Right atrium auricular region (tissue), 2 donors: ENCODE measurements around the gene TEX22. TPM values are rescaled to one million over a fixed set of nuclear protein-coding genes. Genes with fewer than 3 reads are reported as not detected.

Source experiments
- DNase-seq: peaks from one replicate; pipeline ENCODE4 v3.0.0-alpha.2; 2019; ENCODE audit warnings: low spot score
- H3K27ac ChIP-seq, 2 donors: fragments of 200-600 bp; sonication (generic); 1 replicate in 1 of 2; 2 replicates in 1 of 2; pipeline ENCODE4 v1.5.1; 2016 to 2019
- H3K27me3 ChIP-seq, 2 donors: fragments of 200-600 bp; sonication (generic); one replicate each; pipeline versions ENCODE4 v1.5.1 to v1.6.0; 2017 to 2019
- H3K36me3 ChIP-seq: fragments of 200-600 bp; sonication (generic); one replicate; pipeline ENCODE4 v1.5.1; 2016
- H3K4me1 ChIP-seq, 2 donors: fragments of 200-600 bp; sonication (generic); one replicate each; pipeline versions ENCODE4 v1.5.1 to v1.6.0; 2017 to 2019
- H3K4me3 ChIP-seq, 2 donors: fragments of 200-600 bp; sonication (generic); 1 replicate in 1 of 2; 2 replicates in 1 of 2; pipeline ENCODE4 v1.5.1; 2017 to 2019; ENCODE audit warnings: mild to moderate bottlenecking in 1 of 2, moderate library complexity in 1 of 2
- H3K9me3 ChIP-seq, 2 donors: fragments of 200-600 bp; sonication (generic); one replicate each; pipeline ENCODE4 v1.5.1; 2019
- total RNA-seq, 2 donors: library from RNA; depleted of rRNA; stranded (reverse); fragments of >200 nt; gene quantifications; one replicate each; pipeline ENCODE4 v1.1.0, GENCODE V29; 2016
- TF ChIP-seq, protein P1 (sequence below), 2 donors: fragments of 200-600 bp; sonication (generic); IDR thresholded peaks; one replicate each; pipeline ENCODE4 v1.5.1; 2019; ENCODE audit warnings: antibody characterized with exemption in 2 of 2

Gene TEX22
- total RNA-seq, 2 donors from 2014 or later: 0.16 TPM; not detected in 1

GRCh38 chr14:105455766-105456660 is 57.7 kb downstream of the TEX22 start:
- Histone ChIP-seq H3K36me3 (peaks cover 52% of the 10 kb centered on the region), H3K4me1 (no peaks in the 10 kb centered on the region), H3K27ac (no peak overlapping the region), H3K27me3 (no peaks in the 10 kb centered on the region), H3K9me3 (no peaks in the 10 kb centered on the region), H3K4me3 (no peak overlapping the region)
- TF ChIP-seq, protein P1, sequence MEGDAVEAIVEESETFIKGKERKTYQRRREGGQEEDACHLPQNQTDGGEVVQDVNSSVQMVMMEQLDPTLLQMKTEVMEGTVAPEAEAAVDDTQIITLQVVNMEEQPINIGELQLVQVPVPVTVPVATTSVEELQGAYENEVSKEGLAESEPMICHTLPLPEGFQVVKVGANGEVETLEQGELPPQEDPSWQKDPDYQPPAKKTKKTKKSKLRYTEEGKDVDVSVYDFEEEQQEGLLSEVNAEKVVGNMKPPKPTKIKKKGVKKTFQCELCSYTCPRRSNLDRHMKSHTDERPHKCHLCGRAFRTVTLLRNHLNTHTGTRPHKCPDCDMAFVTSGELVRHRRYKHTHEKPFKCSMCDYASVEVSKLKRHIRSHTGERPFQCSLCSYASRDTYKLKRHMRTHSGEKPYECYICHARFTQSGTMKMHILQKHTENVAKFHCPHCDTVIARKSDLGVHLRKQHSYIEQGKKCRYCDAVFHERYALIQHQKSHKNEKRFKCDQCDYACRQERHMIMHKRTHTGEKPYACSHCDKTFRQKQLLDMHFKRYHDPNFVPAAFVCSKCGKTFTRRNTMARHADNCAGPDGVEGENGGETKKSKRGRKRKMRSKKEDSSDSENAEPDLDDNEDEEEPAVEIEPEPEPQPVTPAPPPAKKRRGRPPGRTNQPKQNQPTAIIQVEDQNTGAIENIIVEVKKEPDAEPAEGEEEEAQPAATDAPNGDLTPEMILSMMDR (IDR thresholded peaks at IDR 0.05): no peak
- no peak for DNase-seq

- no peaks in the 10 kb centered on the region for H3K4me1 ChIP-seq
- no peaks in the 10 kb centered on the region for H3K27me3 ChIP-seq
- no peak overlapping the region for H3K27ac ChIP-seq
- no peak overlapping the region for H3K4me3 ChIP-seq
- H3K36me3 ChIP-seq: peaks cover 60% of the 10 kb centered on the region
- TF ChIP-seq, protein P1 (IDR thresholded peaks at IDR 0.05): no peak
- no peak for DNase-seq
- no peaks in the 10 kb centered on the region for H3K9me3 ChIP-seq
These were observed 58.6 kb downstream of the TEX22 start for GRCh38 chr14:105456736-105457617.

DNA sequence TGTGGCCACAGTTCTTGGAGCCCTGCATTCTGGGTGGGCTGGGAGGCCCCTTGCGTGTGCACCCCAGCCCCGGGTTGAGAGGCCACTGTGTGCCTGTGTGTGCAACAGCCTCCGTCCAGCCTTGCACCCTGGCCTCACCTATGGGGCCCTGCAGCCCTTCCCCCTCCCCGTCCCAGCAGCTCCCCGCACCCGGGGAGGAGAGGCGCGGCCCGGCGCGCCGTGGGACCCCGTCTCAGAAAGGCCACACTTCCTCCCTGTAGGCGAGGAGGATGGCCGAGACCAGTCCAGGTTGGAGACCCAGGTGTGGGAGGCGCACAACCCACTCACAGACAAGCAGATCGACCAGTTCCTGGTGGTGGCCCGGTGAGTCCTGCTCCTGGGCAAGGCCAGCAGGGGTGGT is 59.7 kb downstream of the TEX22 start:
- DNase-seq: no peak
- H3K36me3 ChIP-seq: peaks cover 62% of the 10 kb centered on the region
- TF ChIP-seq, protein P1 (IDR thresholded peaks at IDR 0.05): no peak

GRCh38 chr14:105458571-105458970 is 60.2 kb downstream of the TEX22 start:
- H3K27ac ChIP-seq: no peak overlapping the region
- DNase-seq: no peak
- peaks cover 0 to 6% of the 10 kb centered on the region in 2 donors for H3K4me1 ChIP-seq
- no peaks in the 10 kb centered on the region for H3K27me3 ChIP-seq
- H3K4me3 ChIP-seq: no peak overlapping the region
- TF ChIP-seq, protein P1 (IDR thresholded peaks at IDR 0.05): no peak
- H3K9me3 ChIP-seq: no peaks in the 10 kb centered on the region
- H3K36me3 ChIP-seq: peaks cover 67% of the 10 kb centered on the region

More for the DNA sequence above, 59.7 kb downstream of the TEX22 start:
- Histone ChIP-seq H3K4me1 (peaks cover 0 to 6% of the 10 kb centered on the region in 2 donors), H3K4me3 (no peak overlapping the region), H3K27me3 (no peaks in the 10 kb centered on the region), H3K9me3 (no peaks in the 10 kb centered on the region), H3K27ac (no peak overlapping the region)

GRCh38 chr14:105460116-105460515 is 61.8 kb downstream of the TEX22 start:
- H3K27ac ChIP-seq: no peak overlapping the region
- TF ChIP-seq, protein P1 (IDR thresholded peaks at IDR 0.05): no peak
- H3K9me3 ChIP-seq: no peaks in the 10 kb centered on the region
- no peaks in the 10 kb centered on the region for H3K27me3 ChIP-seq
- peaks cover 0 to 12% of the 10 kb centered on the region in 2 donors for H3K4me1 ChIP-seq
- H3K36me3 ChIP-seq: peaks cover 71% of the 10 kb centered on the region
- H3K4me3 ChIP-seq: no peak overlapping the region
- no peak for DNase-seq
